Stimulated activated CD8-positive, alpha-beta memory T cell treated with anti-CD3 and anti-CD28 coated beads, Interleukin-2, amount 100 ng/mL, for 48 hours (primary cell): Measurements from ENCODE around the gene S100A8.
"Not testable (repeated sequence)": the region's sequence is repeated elsewhere in the genome, so short reads cannot be mapped to it uniquely, and the experiment has no call there.

ENCODE experiments used
- DNase-seq, 2 donors: peaks; one replicate each; pipeline ENCODE4 v3.0.0-alpha.2; 2020; ENCODE audit warnings: low read depth in 2 of 2

The S100A8 gene

GRCh38 chr1:153347049-153347448 is 43.8 kb downstream of the S100A8 start:
- DNase-seq, result not testable (repeated sequence)

- no peak for DNase-seq
Observed at GRCh38 chr1:153346077-153346723, 44.7 kb downstream of the S100A8 start.

DNA sequence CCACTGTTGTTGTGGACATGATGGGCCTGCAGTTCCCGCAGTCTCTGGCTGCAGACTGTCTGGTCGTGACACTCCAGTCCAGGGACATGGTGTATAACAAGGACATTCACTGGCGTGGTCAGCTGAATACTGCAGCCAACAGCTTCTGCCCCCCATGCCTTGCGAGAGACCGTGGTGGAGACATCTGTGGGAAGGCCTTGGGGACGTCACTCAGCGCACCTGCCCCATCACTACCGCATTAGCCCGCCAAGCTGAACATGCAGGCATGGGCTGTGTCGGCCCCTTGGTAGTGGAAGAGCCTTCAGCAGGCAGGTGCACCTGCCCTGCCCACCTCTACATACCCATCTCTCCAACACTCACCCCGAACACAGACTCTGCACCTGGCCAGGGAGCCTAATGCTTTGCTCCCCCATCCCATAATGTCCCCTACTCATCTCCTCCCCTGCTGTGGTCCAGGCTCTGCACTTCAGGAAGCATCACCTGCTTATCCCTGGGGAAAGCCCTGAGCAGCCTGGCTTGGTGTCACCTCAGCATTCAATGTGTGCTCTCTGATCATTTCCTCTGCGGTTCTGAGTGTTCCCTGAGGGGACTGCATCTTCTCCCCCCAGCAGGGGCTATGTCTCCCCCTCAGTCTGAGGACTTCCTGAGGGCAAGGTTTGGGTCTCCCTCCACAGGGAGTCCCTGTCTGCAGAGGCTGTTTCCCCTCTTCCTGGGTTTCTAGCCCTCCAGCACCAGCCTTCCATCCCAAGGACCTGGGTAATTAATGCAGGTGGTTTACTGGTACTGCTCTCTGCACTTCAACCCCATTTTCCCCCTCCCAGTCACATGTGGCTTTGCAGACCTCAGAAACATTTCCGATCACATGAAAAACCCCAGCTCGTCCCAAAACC is 45.4 kb downstream of the S100A8 start:
- no peak for DNase-seq

DNA sequence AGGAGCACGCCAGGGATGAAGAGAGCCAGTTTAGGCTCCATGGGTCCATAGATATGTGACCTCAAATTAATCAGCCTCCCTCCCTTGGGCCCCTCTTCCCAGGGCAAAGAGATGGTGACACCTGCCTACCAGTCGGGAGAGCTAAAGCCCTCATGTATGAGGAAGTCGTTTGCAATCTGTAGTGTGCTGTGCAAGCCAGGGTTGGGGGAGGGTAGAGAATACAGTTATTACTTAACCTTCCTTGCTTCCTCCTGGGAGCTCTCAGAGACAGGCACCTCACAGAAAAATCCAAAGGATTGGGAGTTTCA is 46.2 kb downstream of the S100A8 start:
- no peak for DNase-seq

- DNase-seq, result no peak
Observed at GRCh38 chr1:153343811-153344717, 46.8 kb downstream of the S100A8 start.

GRCh38 chr1:153343040-153343681 is 47.7 kb downstream of the S100A8 start:
- DNase-seq, result no peak

DNA sequence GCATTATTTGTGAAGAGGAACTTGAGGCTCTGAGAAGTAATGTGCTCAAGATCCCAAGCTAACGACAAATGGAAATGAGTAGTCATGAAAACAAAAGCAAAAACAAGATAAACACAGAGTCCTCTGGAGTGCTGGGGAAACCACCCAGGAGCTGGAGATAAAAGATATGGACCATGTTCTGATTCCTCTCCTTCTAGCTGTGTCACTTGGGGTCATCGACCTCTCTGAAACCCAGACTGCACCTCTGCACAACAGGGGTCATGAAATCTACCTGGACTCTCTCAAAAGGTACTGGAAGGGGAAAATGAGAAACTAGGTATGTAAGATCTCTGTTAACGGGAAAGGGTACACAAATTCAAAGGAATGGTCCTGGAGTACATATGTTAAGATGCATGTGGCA is 48.7 kb downstream of the S100A8 start:
- DNase-seq, result no peak

DNA sequence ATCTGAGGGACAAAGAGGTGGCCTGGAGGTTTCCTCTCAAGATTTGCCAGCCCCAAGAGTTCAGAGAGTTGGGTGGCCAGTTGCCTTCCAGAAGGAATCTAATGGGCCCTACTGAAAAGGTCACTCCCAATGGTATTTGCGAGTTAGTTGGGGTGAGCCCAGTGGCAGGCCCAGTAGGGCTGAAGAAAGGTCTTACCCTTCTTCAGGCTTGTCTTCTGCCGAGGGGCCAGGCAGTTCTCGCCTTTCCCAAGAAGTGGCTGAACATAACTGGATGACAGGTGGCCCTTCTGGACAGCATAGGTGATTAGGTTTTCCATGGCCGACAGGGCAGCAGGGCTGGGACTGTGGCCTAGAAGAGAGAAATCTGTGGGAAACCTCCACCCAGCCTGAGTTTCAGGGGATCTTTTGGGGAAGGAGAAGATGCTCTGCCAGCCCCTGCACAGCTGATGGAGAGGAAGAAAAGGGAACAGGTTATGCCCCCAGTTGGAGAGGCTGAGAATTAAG is 49.4 kb downstream of the S100A8 start:
- no peak for DNase-seq

GRCh38 chr1:153340356-153340755 is 50.5 kb downstream of the S100A8 start:
- DNase-seq, result no peak
